IPS-NIHi11 (cell line): ENCODE results near the gene PDE3A.

Source experiments
- DNase-seq: peaks from one replicate; pipeline ENCODE4 v3.0.0; 2012; ENCODE audit warnings: mixed read lengths, low spot score

The PDE3A gene

DNA sequence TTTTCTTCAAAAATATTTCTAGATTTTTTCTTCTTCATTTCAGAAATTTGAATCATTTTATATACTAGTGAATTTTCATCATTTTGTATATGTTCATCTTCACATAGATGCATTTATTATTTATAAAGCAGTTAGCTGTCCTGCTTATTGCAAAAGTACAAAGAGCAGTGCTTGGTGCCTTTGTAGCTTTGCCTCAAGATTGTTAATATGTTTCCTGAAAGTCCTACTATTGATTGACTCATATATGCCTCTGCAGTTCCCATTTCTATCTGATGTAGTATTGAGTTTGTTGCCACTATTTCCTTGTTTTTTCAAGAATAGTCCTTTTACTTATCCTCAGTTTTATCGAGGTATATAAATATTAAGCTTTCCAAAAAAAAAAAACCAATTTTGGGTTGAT, 89.7 kb downstream of the PDE3A start:
- no peak for DNase-seq

DNA sequence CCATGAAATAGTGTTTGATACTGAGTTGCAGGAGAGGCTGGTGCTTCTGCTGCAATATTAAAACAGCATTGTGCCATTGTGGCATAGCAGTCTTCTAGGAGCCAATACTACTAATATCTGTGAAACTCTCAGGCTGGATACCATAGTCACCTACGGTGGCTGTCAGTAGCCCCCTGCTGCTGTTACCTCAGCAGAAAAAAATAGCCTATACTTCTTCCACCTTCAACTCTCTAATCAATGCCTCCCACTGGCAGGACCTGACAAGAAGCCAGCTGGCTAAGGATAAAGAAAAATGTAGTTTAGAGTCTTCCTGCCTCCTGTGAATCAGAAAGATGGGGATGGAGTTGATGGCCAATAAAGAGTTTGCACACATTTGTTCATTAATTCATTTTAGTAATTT, 91.6 kb downstream of the PDE3A start:
- DNase-seq, result no peak

DNA sequence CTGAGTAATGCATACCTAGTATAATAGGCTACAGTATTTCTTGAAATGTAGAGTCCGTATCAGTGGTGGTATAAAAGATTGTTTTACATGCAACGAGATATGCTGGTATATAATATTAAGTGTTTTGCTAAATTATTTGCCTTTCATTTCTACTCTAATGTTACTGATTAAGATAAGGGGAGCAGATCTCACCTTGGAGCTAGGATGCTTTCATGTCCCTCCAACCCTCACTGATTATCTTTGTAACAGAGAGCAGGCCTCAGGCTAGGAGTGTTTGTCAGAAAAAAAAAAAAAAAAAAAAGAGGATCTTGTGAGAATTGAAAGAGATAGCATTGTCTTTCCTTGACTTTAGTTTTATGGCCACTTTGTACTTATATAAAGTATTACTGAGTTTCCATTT, 92.6 kb downstream of the PDE3A start:
- DNase-seq, result no peak

DNA sequence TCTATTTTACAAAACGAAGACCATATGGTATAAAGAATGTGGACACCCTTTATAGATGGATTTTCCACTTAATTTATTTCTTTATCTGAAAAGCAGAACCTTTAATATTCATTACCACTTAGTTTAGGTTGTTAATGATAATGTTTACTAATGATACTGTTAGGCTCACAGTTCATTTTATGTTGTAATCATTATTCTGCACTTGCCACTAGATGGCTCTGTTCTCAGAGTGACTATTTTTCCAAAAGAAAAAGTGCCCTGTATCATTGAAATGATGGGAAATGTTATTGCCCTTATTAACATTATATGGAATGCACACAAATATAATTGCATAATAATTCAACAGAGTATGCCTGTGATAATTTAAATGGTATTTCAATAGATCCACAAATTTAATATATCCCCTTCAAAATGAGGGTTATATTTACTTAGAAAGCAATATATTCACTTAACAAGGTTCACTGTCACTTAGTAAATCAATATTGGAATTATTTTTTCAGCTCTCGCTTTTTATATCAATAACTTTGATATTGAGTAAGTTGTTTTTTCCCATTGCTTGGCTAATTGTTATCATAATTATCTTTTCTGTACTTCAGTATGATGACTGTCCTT, 95.7 kb downstream of the PDE3A start:
- DNase-seq, result peak; percentile 21

DNA sequence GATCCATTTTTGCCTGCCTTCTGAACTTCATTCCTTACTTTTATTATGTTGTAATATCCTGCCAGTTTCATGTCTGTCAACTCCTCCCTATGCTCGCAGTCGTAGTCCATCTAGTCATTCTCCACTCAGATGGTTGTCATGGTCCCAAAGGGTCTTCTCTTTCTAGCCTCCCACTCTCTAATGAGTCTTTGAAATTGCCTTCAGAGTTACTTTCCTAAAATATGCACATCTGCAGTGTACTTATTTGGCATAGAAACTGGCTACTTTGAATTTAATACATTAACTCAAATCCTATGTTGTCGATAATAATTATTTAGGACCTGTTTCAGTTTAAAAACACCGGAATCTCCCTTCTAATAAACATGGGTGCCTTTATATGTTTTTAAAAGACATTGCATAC, 101.0 kb downstream of the PDE3A start:
- DNase-seq, result no peak

DNA sequence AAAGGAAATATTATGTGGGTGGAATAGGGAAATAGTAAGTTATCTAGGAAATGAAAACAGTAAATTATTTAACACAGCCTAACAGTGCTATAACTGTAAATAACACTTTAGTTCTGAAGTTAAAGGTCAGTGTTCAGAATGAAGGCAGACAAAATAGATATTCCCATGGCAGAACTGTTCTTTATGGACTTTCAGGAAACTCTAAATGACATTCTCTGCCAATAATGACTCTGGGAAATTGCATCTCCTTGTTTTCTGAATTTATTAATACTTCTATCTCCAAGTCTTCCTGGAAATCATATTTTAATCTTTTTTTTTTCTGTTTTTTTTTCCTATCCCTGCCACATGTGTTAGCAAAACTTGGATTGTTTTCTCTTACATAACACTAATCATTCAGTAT, 101.4 kb downstream of the PDE3A start:
- no peak for DNase-seq

DNA sequence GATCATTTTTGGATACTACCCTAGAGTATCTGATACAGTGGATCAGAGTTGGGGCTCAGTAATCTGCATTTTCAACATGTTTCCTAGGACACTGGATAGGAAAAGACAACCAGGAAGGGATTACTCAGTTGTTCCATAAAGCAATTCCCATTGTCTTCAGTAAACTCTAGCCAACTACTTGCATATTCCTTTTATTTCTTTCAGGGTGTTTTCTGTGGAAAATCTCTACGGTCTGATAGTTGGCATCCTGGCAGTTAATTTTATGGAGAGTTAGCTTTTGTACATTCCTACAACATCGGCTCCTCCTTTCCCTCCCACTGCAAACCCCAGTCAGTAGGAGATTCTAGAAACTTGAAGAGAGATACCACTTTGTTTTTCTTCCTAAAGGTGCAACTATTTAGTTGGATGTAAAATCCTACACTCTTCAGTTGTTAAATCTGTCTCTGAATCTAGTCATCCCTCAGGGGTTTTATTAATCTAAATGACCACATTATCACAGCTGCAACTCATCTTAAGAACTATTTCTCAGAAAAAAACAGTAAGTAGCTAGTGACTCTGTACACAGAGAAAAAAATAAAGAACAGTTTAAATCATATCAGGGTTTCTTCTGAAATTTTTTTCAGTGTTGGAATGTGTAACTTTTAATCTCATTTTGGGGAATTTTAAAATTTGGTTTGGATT, 103.9 kb downstream of the PDE3A start:
- no peak for DNase-seq

DNA sequence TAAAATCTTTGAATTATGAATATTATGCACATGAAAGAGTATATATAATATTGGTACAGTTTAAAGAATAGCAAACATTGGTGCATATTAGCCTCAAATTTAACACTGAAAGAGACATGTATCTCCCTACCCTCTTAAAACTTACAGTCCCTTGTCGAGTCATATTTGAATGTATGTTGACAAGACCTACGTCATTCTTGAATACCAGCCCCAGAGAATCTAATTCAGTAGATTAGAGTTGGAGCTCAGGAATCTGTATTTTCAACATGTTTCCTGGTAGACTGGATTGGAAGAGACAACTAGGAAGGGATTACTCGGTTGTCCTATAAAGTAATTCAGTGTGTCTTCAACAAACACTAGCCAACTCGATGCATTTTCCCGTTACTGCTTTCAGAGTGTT, 104.8 kb downstream of the PDE3A start:
- DNase-seq, result no peak

DNA sequence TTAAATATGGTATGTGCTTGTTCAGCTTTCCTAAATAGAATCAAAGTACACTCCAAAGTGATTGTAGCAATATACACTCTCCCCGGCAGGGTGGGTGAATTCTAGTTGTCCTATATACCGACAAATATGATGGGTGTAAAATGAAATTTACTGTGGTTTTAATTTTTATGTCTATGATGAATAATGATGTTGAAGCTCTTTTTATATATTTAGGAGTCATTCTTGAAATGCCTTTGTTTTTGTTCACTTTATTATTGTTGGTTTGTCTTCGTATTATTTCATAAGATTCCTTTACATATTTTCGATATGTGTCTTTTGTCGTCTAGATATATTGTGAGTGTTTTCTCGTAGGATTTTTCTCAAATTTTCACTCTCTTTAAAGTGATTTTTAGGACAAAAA, 105.7 kb downstream of the PDE3A start:
- DNase-seq, result no peak

DNA sequence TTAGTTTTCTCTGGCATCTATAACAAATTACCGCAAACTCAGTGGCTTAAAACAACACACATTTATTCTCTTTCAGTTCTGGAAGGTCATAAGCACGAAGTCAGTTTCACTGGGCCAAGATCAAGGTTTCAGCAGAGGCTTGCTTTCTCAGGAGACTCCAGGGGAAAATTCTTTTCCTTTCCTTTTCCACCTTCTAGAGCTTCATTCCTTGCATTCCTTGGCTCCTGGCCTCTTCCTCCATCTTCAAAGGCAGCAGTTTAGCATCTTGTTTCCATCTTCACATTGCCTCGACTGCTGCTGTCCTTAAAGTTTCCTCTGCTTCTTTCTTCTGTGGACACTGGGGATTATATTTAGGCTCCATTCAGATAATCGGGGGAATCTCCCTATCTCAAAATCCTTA, 106.1 kb downstream of the PDE3A start:
- no peak for DNase-seq

DNA sequence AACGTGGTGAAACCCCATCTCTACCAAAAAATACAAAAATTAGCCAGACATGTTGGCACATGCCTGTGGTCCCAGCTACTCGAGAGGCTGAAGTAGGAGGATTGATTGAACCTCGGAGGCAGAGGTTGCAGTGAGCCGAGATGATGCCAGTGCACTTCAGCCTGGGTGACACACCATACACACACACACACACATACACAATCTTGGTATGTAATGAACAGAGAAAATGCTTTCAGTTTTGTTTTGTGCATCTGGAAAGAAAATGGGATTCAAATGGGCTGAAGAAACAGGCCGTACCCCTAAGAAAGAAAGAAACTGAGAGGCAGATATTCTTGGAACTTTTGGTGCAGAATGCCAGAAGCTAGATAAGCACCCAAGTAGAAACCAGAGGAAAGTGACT, 107.2 kb downstream of the PDE3A start:
- no peak for DNase-seq

DNA sequence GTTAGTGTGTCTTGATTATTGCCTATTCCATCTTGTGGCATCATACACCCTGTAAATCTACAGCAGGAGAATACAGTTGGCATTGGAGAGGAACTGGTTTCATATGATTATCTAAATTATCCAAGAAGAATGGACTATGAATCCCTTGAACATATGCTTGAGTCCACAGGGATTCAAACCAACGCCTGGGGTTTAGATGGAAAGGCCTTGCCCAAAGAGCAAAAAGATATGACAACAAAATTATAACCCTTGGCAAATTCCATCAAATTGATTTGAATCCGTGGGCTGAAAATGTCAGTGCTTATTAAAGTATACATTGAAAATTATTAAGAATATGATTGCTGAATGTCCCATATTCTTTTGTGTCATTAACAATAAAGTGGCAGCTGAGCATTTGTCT, 108.2 kb downstream of the PDE3A start:
- DNase-seq, result no peak

DNA sequence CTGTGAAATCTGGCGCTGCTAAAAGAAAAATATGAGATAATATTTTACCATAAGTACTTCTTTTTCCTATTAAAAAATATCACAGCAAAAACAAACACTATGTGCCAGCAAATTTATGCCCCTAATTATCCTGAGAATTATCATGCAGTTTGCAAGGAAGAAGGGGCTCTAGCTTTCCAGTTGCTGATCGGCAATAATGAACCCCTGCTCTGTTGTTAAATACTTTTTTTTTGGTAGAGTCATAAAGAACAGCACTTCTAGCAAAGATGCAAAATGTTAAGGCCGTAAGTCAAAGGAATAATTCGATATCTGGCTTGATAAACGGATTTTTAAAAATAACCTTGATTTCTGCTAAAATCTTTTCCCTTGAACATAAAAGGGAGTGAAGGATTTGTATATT, 108.9 kb downstream of the PDE3A start:
- DNase-seq, result no peak

DNA sequence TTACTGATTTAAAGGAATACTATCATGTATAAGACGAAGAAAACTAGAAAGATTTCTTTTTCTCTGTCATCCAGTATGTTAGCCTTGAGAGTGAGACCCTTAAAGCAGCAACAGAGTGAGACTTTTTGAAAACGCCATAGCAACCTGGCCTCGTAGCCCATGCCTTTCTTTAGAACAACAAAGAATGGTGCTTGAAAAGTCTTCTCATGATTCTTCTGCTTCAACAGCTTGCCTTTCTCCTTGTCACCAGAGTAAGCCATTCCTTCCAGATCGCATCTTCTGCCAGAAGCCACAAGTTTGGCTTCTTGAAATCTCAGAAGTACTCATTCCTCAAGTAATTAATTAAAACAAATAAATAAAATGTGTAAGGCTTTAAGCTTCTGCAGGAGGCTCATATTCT, 109.3 kb downstream of the PDE3A start:
- no peak for DNase-seq

DNA sequence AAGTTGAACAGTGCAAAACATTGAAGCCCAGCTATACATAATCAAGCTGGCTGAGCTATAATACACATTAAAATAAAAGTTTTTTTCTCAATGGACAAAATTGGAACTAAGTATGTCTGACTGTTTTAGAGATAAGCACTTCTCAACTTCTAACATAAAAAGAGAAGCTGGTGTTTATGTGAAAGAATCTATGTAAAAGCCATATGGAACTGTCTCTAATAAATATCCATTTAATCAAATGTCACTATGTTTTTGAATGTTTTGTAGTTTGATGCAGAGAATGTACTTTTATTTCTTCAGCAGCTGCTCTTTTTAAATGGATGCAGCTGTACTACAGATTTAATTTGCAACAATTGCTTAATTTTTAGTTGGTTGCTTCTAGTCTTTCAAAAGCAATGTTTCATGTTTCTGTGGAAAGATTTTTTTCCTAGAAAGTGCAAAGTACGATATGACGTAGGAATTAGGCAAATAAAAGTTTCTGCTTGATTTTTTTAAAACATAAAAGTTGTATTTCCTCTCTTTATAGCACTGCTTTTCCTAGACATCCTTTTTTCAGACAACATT, 114.2 kb downstream of the PDE3A start:
- no peak for DNase-seq

DNA sequence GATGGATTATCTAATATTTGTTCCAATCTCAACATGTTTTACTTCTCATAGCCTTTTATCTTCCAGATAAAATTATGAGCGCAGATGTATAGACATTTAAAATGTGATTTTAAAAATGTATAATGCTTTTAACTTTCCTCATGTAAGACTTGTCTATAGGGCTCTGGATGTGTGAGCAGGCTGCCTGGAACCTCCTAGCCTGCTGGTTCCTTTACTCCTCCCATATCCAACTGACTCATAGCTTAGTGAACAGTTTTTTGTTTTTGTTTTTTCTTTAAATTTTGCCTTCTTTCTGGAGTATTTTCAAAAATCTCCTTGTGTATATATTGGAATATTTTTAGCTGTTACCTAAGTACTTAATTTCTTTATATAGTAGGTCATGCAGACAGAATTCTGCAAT, 115.4 kb downstream of the PDE3A start:
- DNase-seq, result no peak

DNA sequence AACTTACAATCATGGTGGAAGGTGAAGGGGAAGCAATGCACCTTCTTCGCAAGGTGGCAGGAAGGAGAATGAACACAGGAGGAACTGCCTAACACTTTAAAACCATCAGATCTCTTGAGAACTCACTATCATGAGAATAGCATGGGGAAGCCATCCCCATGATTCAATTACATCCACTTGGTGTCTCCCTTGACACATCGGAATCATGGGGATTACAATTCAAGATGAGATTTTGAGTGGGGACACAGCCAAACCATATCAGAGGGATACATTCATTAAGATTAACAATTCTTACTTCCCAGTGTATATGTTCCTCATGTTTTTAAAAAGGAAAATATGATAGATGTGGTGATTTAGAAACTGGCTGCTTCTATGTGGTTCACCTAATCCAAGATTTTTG, 117.9 kb downstream of the PDE3A start:
- DNase-seq, result no peak

DNA sequence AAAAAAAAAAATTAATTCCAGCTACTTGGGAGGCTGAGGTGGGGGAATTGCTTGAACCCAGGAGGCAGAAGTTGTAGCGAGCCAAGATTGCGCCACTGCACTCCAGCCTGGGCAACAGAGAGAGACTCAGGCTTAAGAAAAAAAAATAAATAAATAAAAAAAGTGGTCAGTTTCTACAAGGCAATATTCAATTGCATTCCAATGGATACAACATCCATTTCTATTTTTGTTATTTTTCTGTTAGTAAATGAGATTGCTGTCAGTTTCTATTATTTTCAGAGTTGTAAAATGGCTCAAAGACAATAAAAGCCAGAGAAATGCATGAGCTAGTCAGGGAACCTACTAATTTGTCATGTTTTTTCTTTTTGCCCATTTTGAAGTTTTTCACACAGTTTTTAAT, 119.2 kb downstream of the PDE3A start:
- no peak for DNase-seq

DNA sequence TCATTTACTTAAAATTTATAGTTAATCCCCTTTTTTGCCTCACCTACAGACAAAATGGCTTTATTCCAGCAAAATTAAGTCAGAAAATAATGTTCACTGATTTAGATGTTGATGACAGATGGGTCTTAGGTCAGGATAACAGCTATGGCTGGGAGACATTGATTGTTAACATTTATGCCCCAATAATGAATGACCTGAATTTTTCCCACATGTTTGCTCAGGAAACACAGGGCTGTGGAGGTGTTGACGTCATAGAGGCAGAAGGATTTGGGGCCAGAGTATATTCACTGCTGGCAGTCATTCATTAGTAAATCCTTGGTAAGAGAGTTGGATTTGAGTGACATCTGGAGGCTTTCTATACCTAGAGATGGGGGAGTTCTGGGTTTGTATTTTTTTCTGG, 121.3 kb downstream of the PDE3A start:
- DNase-seq, result no peak

DNA sequence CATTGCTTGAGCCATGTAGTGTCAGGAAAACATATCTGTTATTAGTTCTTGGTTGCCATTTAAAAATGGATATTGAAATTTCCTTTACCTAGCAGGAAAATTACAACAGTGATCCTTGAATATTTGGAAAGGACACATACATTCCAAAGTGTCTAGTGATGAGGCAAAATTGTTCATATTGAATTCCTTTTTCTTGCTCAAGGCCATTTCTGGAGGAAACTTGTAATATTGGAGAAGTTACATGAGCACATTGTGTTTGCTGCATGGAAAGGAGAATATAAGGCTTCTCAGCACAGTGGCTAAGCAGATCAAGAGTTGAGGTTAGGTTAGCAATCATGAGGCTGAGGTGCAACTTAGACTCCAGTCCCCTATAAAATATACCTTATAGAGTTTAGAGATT, 121.9 kb downstream of the PDE3A start:
- no peak for DNase-seq

DNA sequence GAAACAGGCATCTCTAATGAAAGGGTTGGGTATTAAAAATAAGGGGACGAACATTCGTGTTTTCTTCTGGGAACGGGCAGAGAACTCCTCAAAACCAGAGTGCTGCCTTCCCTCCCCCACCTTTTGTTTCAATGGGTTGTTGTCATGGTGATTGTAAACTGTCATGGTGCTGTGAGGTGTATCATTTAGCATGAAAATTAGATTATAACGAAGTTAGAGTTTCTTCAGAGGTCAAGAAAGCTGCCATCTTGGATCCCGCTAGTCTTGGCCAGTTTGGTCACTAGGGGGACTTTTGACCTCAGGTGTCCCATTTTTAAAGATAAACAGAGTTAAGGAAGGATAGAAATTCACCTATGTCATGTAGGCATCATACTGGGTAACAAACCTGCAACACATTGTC, 123.0 kb downstream of the PDE3A start:
- DNase-seq, result no peak

DNA sequence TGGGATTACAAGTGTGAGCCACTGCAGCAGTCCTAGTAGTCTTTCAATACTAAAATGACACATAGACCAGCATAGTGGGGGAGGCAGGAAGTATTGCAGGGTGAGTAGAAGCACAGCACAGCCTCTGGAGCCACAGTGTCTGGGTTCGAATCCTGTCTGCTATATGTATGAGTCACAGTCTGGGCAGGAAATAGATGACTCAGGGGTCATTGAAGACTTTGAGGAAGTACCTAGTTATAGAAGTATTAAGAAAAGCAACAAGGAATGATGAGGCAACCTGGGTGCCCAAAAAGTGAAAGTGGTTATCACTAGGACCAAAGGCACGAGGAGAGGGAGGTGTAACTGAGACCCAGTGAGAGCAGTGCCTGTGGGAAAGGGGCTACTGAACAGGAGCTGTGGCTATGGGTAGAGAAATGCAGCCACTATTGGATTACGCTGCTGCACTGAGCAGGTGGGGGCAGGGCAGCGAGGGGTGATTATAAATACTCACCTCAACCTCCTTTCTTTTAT, 124.0 kb downstream of the PDE3A start:
- no peak for DNase-seq

DNA sequence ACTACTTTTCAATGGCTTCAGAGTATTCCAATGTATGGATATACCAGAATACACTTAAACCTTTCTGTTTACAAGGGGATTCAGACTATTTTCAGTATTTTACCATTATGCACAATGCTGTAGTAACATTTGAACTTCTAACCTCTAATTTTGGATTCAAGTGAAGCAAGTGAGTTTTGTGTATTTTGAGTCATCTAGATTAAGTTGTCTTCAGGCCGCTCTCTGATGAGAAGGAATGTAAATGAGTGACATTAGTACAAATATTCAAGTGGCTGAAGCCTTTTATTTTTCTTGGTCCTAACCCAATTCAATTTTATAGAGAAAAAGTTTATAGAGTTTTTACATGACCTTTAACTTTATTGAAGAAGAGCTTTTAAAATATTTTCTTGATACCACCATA, 125.6 kb downstream of the PDE3A start:
- DNase-seq, result no peak

DNA sequence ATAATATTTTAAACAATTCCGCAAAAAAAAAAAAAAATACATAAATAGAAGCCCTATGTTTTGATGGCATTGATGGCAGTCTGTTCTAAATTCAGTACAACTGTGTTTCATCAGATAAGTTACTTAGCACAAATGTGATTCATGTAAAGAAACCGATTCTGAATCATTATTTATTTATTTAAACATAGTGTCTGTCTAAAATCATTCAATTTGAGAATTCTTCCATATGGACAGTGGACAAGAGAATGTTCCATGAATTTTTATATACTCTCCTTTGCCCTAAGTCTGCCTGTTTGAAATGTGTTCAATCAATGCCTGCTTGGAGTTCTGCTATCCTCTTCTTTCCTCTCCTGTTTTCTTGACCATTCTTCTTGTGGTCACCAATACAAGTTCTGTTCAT, 126.5 kb downstream of the PDE3A start:
- no peak for DNase-seq
